ENCODE measurements around the gene PIM1. TPM values are rescaled to one million over a fixed set of nuclear protein-coding genes. Genes with fewer than 3 reads are reported as not detected.

PIM1 gene
- total RNA-seq, 4 donors from 2014 or later: 37.5 to 291 (median 130) TPM

- ATAC-seq (ENCODE audit: low FRiP score) (no peak), DNase-seq (ENCODE audit: low spot score) (no peak)
- no peak for TF ChIP-seq CTCF (IDR thresholded peaks at IDR 0.05)
Observed at GRCh38 chr6:37162740-37163139, 7.2 kb upstream of the PIM1 start.

- DNase-seq (ENCODE audit: low spot score): no peak
- no peak for ATAC-seq (ENCODE audit: low FRiP score)
- TF ChIP-seq CTCF (IDR thresholded peaks at IDR 0.05): no peak
Observed at GRCh38 chr6:37168163-37168758, 1.7 kb upstream of the PIM1 start.

GRCh38 chr6:37168811-37169495 lies 999 bp upstream of the PIM1 start:
- no peak for TF ChIP-seq CTCF (IDR thresholded peaks at IDR 0.05)
- ATAC-seq (ENCODE audit: low FRiP score) (peak; percentile 72), DNase-seq (ENCODE audit: low spot score) (peak; percentile 47)

GRCh38 chr6:37170273-37171200 lies 585 bp downstream of the PIM1 start:
- ATAC-seq (ENCODE audit: low FRiP score) (no peak), DNase-seq (ENCODE audit: low spot score) (no peak)
- TF ChIP-seq CTCF (IDR thresholded peaks at IDR 0.05): no peak

- no peak for DNase-seq (ENCODE audit: low spot score)
- ATAC-seq (ENCODE audit: low FRiP score): no peak
- no peak for TF ChIP-seq CTCF (IDR thresholded peaks at IDR 0.05)
Observed at GRCh38 chr6:37171201-37171969, 1.4 kb downstream of the PIM1 start.

GRCh38 chr6:37171970-37172812 lies 2.2 kb downstream of the PIM1 start:
- ATAC-seq (ENCODE audit: low FRiP score) (no peak), DNase-seq (ENCODE audit: low spot score) (peak; percentile 85)
- peak in 2 of 3 donors; percentile 54 to 75 for TF ChIP-seq CTCF (IDR thresholded peaks at IDR 0.05)
